GM21529 (cell line): ENCODE measurements around the gene KCNJ1.

Experiments
- ATAC-seq: cut with Tn5 transposase; IDR thresholded peaks from one replicate; pipeline ENCODE4 v1.9.1; 2021; ENCODE audit not compliant: unreplicated experiment

Gene KCNJ1

DNA sequence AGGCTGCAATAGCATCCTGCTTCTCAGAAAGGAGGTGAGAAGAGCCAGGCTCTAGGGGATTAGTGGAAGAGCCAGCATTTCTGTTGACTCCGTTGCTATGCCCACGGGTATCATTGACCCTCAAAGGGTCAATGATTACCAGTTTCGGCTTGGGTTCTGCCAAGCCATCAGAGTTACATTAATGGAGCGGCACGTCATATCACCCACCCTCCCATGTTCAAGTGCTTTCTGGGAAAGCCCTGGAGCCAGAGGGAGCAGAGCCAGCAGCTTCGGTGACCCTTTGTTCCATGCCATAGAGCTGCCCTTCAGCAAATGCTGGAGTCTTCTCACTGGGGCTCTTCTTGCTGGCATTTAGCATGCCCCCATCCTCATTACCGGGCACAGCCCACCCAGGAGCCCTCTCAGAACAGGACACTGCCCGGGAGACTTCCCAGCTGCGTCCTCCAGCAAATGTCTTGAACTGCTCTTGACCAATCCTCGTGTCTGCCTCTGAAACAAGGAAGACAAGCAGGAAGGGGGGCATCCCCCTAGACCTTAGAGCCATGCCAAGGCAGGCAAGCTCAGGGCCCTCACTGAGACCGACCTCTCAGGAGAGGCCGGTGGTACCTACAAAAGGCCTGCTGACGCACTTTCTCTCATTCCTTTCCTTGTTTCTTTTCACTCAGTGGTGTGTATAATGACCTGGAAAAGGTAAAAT is 14.6 kb downstream of the KCNJ1 start:
- ATAC-seq = no peak

DNA sequence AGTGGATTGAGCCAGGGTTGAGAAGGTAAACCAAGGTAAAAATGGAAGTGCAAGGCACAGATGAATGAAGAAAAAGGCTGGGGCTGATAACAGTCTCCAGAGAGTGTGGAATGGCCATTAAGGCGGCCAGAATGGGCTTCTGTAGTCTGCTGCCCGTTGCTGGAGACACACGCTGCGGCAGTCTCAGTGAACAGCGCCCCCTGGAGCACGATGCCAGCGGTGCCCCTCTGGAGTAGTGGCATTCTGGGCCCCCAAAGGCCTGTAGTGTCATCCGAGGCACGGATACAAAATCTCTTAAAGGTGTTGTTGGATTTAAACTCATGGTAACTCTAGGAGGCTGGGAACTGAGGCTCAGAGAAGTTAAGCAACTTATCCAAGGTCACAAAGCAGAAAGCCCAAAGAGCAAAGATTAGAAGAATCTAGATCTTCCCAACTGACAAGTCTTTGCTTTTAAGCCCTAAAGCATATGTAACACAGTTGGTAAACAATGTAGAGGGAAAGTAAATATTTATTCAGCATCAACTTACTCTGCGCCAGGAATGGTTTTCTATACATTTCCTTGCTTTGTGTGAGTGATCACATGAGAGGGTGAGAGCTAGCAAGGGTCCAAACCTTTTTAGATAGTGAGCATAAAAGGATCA is 18.2 kb downstream of the KCNJ1 start:
- ATAC-seq = peak; percentile 88

DNA sequence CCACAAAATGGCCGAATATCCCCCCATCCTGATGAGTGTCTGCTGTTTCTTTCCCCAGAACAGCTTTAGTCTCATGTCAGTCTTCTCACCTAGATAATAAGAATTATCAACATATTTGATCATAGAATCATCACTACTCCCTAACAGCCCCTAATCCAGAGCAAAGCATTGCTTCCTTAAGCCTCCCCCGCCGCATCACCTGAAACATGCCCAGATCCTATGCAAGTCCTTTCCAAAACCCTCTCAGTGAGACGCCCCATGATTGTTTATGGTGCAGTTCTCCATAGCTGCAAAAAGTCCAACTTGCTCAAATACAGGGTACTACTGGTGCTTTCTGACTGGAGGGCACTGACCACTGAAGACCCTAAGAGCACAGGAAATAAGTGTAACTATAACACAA is 20.1 kb downstream of the KCNJ1 start:
- ATAC-seq = no peak

DNA sequence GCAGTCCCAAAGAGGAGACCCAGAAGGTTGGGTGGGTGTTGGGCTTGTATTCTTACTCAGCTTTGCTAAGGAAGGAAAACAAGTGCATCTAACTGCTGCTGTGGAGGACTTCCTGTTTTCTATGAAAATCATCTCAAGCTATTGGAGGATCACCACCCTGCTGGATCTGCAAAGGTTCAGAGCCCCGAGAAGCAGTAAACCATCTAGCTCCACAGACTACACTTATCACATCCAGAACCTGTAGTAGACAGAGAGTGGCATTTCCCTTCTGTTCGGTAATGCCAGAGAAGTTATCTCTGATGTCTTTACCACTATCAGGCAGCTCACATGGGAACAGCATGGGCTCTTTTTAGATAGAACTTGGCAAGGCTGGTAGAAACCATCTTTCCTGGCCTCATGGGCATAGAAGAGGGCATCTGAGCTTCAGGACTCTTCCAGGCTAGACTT is 21.7 kb downstream of the KCNJ1 start:
- no peak for ATAC-seq

DNA sequence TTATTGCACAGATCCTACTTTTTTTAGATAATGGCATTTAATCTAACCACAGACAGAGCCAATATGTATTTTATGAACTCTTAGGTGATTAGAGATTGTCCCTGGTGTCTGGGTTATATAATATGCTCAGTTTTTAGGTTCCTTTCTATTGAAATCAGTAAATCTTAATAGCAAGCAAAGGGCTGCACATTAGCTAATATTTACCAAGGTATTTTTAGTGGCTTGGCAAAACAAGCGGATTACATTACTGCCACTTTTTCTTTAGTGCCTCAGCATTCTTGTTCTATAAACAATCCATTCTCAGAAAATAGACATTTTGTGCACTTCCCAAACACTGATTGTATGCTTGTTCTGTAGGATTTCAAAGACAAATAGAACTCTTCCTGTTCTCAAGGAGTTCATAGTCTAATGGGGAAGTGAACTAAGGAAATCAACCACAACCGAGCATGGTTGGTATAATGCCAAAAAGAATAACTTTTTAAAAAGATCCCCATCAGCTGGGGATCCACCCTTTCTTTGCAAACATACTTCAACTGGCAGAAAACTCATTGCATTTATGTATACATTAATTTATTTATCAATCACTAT is 23.8 kb downstream of the KCNJ1 start:
- ATAC-seq = no peak

DNA sequence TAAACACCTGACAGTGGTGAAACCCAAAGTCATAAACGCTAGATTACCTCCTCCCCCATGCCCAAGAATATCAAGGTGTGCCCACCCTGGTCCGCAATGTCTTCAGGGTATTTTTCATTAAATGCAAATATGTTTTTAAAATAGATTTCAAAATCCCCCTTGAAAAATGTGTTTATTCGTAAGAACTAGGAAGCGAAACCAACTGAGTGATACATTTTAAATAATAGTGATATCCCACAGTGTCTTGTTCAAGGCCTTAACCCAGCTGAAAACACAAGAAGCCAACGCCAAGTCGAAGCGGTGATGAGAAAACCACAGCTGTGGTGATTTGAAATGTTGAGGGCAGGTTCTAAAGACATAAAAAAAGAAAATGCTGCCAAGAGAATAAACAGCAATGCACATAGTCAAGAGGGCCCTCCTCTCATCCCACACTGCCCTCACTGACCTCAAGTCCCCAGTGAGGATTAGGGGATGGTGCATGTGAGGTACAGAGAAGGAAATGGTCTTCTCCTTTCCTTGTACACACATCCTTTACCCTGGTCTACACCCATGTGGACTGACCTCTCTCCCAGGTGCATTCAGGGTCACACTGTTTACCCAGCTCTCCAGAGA is 25.5 kb downstream of the KCNJ1 start:
- ATAC-seq = peak; percentile 55

DNA sequence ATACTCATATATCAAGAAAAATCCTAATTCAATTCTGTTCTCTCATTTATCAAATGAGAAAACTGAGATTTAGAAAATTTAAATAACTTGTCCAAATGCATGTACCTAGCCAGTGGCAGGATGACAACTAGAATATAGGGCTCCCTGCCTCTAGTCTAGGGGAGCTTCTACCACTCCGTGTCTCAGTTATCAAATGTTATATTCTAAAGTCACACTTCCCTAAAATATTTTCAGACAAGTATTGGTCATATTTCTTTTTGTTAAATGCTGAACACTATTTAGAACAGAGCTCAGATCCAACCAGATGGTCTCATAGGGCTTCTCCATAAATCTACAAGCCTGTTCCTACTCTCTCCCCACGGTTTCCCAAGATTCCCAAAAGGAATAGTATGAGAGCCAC is 26.3 kb downstream of the KCNJ1 start:
- peak; percentile 40 for ATAC-seq

DNA sequence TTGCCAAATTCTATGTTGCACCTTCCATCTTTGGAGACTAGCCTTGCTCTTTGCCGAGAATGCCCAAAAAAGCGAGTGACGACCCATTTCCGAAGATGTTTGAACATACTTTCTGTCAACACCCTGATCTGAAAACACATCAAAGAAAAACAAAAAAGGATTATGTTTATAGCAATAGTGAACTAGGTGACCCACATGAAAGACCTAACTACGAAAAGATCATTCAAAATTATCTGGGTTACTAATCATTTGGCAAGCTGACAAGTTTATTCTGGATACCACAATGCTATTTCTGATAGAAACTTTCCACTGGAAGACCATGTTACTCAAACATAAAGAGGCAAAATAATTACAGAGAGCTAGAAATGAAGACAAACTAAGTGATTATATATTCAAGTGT is 27.0 kb downstream of the KCNJ1 start:
- no peak for ATAC-seq

DNA sequence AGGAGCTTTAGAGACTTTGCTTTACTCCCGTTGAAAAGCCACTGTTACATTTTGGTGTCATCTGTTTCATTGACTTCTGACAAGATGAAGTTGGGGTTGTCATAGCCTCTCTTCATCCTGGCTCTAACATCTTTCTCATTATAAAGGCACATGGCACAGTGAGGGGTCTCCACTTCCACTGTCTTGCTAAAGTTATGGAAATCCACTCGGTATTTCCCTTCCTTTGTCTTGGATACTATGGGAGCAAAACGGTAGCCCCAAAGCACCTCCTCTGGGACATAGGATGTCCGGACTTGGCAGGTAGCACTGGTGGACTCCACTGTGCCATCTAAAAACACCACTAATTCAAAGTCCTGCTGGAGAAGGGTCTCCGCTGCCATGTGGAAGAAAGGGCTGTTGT is 28.0 kb downstream of the KCNJ1 start:
- no peak for ATAC-seq

DNA sequence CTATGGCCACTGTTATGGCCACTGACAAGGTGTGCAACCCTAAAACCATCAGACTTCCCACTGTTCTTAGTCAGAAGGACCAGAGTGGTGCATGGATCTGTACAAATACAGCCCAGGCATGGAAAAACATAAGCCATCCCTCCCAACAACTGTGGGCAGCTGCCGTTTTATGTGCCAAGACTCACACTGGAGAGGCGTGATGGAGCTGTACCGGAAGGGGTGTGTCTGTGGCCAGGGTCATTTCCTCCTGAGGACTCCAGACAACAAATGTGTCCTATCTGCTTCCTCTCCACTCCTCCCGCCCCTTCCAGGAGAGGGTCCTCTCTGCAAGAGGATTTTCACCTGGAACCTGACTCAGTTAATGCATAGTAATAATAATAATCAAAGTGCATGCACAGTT is 29.5 kb downstream of the KCNJ1 start:
- ATAC-seq = no peak

DNA sequence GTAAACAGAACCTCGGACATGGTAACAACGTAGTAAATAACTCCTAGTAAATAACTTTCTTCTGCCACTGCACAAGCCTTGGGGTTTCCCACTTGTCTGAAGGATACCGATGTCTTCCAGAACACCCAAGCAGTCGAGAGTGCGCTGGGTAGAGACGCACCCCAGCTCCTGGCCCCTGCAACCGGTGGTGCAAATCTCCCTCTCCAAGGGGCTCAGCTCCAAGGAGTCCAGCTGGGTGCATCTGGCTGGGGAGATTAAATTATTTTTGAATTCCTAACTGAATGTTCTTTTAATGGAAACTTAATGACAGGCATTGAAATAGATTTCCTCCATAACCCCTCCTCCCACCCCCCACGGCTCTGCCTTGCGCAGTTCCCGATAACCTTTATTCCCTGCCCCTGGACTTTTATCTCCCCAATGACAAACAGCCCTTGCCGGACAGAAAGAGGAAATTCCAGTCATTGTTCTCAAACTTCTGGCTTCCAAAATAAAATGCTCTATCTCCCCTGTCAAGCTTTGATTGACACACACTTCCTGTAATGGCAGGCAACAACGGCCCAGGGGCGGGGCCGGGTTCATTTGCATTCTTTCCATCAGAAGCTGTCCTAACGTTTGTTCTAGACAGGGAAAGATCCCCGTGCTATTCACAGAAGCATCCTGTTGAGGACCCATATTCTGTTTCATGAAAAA is 31.2 kb downstream of the KCNJ1 start:
- no peak for ATAC-seq

DNA sequence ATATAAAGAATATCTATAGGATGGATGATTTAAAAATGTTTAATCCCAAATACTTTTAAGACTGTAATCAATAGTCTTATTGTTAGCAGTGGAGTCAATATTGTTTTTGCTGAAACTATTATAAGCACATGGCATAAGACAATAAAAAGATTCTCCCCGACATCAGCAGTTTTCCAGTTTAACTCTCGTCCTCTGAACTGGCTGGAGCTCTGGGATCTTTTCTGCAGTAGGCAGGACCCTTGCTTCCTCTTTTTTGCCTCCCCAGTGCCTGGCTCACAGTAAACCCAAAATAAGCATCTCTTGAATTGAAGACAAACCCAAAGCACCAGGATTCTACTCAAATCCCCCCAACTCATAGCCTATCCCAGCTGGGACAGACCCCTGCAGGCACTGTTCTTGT is 32.9 kb downstream of the KCNJ1 start:
- ATAC-seq = no peak

DNA sequence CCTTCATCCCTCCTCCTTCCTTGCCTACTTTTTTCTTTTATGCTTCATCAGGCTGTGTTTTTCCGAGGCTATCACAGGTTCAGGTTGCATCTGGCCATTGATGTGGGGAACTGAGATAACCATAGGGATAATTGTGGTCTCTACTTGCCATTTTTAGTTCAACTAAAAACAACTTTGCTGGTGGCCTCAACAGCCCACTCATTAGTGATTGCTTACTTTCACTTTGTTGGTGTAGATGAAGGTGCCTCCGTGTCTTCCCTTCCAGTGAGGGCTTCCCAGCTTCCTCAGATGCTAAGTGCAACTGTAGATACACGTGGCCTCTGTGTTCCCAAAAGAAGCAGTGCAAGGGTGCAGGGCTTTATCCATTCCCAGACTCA is 35.0 kb downstream of the KCNJ1 start:
- peak; percentile 63 for ATAC-seq

DNA sequence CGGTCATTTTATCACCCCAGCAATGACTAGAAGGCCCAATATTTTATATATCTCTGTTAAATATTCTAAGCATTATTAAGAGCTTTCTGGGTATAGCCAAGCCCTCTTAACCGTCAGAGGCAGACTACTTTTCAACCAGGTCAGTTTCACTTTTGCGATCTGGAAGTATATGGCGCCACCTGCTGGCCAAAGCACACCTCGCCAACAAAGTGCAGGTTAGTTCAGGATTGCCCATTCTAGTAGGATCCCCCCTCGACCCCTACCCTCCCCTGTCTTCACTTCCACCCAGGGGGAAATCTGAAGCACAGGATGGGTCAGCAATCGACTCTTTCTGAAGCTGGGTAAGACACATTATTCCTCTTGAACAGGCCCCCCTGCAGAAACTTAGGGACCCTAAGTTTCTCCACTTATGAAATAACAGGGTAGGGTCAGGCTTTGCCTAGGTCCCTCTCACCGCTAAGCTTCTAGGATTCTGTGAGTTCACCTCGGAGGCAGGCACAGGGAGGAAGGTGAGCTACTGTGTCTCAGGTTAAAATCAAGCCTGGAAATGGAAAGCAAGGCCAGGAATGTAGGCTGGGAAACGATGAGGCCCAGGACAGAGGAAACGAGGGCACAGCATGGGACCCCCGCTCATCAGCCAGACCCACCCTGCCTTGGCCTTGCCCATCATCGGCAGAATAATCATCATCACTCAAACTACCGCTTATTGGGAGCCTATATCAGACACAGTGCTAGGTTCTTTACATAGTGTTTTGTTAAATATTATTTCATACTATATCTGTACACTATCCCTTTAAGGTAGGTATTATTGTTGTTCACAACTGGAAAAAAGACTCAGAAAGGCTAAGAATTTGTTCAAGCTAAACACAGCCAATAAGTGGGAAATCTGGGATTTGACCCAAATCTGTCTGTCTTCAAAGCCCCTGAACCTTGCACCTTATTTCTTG is 35.6 kb downstream of the KCNJ1 start:
- ATAC-seq = peak; percentile 81

DNA sequence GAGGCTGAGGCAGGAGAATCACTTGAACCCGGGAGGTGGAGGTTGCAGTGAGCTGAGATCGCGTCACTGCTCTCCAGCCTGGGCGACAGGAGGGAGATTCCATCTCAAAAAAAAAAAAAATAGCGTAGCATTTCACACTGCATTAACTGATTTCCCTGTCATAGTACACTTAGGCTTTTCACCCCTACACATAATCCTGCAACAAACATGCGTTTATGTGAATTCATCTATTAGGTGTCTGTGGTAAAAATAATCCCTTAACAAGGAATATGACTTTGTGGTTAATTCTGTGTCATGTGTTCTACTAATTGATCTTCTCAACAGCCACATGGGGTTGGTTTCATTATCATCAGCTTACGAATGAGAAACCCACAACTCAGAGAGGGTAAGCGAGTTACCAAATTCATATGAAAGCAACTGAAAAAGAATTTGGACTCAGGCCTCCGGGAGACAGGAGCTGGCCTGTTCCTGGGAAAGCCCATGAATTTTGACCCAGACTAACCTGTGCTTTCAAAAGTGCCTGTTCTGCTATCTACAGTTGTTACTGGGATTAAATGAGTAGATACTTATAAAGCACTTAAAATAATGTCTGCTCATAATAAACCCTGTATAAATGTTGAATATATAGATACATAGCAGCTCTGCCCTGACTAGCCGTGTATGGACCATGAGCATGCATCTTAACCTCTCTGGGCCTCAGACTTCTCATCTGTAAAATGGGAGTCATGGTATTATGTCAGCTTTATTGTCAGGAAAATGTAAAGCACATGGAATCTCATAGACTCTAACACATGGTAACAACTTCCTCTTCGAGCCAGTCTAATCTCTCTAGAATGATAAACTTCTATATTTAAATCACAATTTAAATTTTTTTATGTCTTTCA is 36.6 kb downstream of the KCNJ1 start:
- peak; percentile 26 for ATAC-seq

DNA sequence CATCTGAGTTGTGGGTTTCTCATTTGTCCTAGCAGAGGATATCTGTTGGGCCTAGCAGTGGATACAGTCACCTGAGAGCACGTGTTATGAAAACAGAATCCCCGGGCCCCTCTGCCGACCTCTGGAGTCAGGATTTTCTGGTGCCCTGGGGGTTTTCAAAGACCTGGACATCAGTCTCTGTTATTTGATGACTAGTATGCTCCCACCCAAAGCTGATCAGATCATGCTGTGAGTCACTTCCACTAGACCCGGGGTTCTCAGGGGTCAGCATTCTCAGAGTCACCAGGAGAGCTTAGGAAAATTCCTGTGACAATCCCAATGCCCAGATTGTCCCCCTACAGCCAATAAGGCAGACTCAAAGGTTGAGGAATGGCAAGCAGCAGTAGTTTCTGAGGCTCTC is 38.7 kb downstream of the KCNJ1 start:
- ATAC-seq = no peak

DNA sequence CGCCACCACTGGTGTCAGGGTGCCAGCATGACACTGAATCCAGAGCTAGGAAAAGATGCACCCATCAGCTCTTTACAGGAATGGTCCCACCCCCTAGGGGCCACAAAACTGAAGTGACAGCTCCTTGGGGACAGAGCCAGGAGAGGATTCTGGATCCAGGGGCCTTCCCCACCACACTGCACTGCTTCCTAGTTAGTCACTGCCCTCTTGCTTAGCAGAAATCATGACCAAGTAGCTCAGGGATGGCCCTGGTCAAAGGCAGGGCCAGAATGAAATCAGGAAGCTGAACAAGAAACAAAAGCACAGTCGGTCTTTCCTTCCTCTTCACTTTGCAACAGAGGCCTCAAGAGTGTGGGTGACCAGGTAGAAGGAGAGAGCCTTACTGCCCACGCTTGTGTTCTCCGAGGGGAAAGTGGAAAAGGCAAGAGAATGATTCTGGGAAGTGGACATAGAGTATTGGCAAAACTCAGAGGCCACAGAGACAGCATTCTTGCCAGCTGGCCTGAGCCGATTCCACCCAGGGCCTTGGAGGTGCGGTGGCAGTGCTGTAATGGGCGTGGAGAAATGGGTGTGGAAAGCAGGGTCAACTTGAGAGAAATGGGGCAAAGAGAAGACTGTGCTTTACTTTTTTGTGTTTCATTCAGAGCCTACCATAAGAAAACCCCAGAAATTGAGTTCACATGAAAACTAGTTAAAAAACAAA is 39.8 kb downstream of the KCNJ1 start:
- no peak for ATAC-seq

DNA sequence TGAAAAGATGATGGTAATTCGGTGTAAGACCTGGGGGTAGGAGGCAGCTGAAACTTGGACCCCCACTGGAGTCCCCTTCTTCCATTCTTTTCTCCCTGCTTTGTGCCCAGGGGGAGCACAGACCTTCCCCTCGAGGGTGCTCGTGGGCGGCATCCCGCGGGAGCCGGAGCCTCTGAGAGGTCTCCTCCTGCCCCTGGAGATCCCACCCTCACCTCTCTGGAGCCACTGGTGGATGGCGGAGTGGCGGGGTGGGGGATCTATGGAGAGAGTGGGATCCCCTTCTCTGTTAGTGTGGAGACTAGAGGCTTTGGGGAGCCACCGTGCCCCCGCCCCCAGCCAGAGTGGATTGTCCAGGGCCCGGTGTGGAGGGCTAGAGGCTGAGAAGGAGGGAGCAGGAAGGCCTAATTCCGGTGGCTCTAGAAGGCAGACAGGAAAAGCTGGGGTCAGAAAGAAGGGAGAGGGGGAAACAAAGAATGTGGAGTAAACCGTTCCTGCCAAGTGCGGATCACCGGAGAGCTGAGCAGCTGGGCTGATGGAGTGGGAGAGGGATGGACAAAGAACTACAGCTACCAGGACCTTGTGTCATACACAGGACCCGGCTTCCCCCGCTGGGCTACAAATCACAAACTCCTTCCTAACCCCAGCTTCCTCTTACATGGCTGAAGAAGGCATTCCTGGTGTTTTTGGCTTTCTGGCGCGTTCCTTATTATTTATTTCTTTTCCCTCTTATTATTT is 41.9 kb downstream of the KCNJ1 start:
- ATAC-seq = no peak
